ENCODE measurements around the gene TEC.
"Not testable (repeated sequence)": the region's sequence is repeated elsewhere in the genome, so short reads cannot be mapped to it uniquely, and the experiment has no call there.

GRCh38 chr4:48164561-48164960 lies 105.1 kb downstream of the TEC start:
- not testable (repeated sequence) for TF ChIP-seq CTCF (IDR thresholded peaks at IDR 0.05); SIN3A (IDR thresholded peaks at IDR 0.05; ENCODE audit: borderline replicate concordance, insufficient read depth, low read depth, low read length)

All from Panc1 (cell line).